ENCODE measurements around the gene SKIDA1.

GRCh38 chr10:21495752-21496342, 29.6 kb downstream of the SKIDA1 start:
- TF ChIP-seq POLR2AphosphoS5 (IDR thresholded peaks at IDR 0.05; ENCODE audit: low read depth, low read length) (no peak; the same call in 1 of the 2 replicates), TAF1 (IDR thresholded peaks at IDR 0.05; ENCODE audit: borderline replicate concordance, insufficient read depth, low read length) (no peak)
- TF ChIP-seq, protein P1, sequence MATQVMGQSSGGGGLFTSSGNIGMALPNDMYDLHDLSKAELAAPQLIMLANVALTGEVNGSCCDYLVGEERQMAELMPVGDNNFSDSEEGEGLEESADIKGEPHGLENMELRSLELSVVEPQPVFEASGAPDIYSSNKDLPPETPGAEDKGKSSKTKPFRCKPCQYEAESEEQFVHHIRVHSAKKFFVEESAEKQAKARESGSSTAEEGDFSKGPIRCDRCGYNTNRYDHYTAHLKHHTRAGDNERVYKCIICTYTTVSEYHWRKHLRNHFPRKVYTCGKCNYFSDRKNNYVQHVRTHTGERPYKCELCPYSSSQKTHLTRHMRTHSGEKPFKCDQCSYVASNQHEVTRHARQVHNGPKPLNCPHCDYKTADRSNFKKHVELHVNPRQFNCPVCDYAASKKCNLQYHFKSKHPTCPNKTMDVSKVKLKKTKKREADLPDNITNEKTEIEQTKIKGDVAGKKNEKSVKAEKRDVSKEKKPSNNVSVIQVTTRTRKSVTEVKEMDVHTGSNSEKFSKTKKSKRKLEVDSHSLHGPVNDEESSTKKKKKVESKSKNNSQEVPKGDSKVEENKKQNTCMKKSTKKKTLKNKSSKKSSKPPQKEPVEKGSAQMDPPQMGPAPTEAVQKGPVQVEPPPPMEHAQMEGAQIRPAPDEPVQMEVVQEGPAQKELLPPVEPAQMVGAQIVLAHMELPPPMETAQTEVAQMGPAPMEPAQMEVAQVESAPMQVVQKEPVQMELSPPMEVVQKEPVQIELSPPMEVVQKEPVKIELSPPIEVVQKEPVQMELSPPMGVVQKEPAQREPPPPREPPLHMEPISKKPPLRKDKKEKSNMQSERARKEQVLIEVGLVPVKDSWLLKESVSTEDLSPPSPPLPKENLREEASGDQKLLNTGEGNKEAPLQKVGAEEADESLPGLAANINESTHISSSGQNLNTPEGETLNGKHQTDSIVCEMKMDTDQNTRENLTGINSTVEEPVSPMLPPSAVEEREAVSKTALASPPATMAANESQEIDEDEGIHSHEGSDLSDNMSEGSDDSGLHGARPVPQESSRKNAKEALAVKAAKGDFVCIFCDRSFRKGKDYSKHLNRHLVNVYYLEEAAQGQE (IDR thresholded peaks at IDR 0.05; ENCODE audit: insufficient read depth in 1 of 2, low read depth in 2 of 2, low read length in 2 of 2) = peak; percentile 18 to 28; a peak in 2 of 4 replicates

Data from PFSK-1 (cell line).